NCI-H146 treated with DMSO at 0.1 percent for 48 hours (cell line): Measurements from ENCODE around the gene HCLS1.
"Not testable (repeated sequence)": the region's sequence is repeated elsewhere in the genome, so short reads cannot be mapped to it uniquely, and the experiment has no call there.

Experiments used
- DNase-seq: peaks from one replicate; lab custom pipeline; 2025; ENCODE audit not compliant: unreplicated experiment; lab: John Stamatoyannopoulos, UW

HCLS1 gene, protein sequence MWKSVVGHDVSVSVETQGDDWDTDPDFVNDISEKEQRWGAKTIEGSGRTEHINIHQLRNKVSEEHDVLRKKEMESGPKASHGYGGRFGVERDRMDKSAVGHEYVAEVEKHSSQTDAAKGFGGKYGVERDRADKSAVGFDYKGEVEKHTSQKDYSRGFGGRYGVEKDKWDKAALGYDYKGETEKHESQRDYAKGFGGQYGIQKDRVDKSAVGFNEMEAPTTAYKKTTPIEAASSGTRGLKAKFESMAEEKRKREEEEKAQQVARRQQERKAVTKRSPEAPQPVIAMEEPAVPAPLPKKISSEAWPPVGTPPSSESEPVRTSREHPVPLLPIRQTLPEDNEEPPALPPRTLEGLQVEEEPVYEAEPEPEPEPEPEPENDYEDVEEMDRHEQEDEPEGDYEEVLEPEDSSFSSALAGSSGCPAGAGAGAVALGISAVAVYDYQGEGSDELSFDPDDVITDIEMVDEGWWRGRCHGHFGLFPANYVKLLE

DNA sequence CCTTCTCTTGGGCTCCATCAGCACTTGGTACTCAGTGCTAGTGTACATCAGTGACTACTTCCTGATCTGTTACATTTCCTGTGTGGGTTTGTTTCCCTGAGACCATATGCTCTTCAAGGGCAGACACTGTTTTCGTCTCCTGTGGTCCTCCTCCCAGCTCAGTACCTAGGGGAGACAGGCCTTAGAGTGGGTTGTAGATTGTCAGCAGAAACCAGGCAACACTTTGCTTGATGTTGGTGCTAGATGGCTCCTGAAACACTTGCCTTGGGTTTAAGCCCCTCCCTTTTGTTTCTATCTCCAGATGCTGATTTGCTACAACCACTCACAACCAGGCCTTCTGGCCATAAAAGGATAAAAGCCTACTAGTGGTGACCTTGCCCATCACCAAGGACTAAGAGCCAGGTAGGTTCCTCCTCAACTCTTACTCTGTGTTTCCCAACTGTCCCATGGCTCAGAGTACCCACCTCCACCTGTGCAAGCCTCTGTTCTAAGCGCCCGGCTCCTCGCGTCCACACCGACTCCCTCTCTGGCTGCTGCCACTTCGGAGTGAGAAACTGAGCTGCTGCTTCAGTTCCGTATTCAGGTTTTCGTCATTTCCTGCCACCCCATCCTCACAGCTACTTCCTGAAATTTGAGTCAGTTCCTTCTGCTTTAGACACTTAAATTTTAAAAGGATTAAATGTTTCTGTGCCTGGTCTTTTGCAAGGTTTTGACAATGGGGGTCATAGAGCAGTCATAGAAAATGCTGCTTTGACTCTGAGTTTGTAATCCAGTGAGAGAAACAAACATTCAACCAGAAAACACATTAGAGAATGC lies at the start of gene HCLS1:
Gene HCLS1 (minus strand): TSS at position 548 of the 816 bp plus-strand sequence. CDS start 2,556 bp downstream, outside the sequence.
- DNase-seq: no peak

DNA sequence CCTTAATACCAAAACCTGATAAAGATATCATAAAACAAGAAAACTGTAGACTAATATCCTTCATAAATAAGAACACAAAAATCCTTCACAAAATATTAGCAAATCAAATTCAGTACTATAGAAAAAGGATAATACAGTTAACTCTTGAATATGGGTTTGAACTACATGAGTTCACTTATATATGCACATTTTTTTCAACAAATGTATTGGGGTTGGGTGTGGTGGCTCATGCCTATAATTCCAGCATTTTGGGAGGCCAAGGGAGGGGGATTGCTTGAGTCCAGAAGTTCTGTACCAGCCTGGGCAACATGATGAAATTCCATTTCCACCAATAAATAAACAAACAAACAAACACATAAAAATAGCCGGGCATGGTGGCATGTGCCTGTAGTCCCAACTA lies 49.6 kb upstream of the HCLS1 start:
- DNase-seq: no peak

DNA sequence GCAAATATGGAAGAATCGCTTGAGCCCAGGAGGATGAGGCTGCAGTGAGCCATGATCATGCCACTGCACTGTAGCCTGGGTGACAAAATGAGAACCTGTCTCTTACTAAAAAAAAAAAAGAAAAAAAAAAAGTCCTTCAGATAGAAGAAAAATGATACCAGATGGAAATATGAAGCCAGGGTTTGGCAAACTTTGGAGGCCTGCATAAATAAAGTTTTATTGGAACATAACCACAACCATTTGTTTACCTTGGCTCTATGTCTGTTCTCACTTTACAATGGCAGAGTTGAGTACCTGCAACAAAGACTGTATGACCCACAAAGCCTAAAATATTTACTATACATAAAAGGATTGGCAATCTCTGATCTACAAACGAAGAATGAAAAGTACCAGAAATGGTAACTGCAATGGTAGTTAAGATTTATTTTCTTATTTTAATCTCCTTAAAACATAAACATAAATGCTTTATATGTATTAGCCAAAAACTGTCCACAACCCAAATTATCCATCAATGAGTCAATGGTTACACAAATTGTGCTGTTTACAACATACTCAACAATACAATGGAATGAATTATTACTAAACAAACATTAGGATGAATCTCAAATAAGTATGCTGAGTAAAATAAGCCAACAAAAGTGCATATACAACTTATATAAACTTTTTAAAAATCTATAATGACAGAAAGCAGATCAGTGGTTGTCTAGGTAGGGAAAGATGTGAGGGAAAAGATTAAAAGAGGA lies 47.0 kb upstream of the HCLS1 start:
- no peak for DNase-seq

DNA sequence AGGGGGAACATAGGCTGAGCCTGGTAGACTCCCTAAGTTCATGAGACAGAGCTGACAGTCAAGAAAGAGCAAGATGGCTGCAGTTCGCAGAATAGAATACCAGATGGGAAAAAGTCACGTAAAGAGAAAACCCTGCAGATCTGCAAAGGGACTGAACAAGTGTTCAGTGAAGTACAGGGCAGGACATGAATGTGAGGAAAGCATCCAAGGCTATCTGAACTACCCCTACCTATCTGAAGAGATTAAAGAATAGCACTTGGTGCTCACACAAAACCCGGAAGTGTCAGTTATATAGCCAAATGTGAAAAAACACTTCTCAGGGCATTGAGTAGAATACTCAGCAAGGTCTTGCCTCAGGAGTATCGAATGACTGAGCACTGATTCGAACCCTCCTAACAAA lies 44.8 kb upstream of the HCLS1 start:
- DNase-seq: no peak

DNA sequence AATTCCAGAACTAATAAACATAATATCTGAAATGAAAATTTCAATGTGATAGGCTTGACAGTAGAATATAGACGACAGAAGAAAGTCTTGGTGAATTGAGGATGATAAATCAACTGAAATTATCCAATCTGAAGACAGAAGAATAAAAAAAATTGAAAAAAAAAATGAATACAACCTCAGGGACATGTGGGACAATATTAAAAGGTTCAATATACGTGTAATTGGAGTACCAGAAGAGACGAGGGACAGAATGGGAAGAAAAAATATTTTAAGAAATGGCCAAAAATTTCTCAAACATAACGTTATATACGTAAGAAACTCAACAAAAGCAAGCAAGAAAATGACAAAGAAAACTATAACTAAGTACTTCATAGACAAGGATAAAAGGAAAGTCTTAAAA lies 43.3 kb upstream of the HCLS1 start:
- DNase-seq: no peak

DNA sequence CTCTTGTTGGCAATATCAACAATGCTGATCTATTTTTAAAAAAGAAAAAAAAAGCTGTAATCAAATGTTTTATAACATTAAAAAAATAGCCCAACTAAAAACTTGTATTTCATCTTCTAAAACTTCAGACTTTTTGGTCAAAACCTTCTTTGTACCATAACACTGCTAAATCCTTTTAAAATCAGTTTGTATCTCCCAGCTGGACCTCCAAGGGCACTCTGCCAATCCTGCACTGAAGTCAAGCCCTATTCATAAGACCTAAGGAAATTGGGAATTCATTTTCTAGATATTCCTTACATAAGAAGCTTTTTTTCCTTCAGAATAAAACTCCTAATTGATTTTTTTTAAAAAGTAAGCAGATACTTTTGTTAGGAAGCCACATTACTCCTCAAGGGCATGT lies 38.2 kb upstream of the HCLS1 start:
- no peak for DNase-seq

GRCh38 chr3:121698476-121698875 lies 37.8 kb upstream of the HCLS1 start:
- no peak for DNase-seq

GRCh38 chr3:121696186-121696585 lies 35.5 kb upstream of the HCLS1 start:
- no peak for DNase-seq

- DNase-seq: no peak
These were observed 31.5 kb upstream of the HCLS1 start for GRCh38 chr3:121692010-121692699.

GRCh38 chr3:121690777-121691405 lies 30.2 kb upstream of the HCLS1 start:
- no peak for DNase-seq

DNA sequence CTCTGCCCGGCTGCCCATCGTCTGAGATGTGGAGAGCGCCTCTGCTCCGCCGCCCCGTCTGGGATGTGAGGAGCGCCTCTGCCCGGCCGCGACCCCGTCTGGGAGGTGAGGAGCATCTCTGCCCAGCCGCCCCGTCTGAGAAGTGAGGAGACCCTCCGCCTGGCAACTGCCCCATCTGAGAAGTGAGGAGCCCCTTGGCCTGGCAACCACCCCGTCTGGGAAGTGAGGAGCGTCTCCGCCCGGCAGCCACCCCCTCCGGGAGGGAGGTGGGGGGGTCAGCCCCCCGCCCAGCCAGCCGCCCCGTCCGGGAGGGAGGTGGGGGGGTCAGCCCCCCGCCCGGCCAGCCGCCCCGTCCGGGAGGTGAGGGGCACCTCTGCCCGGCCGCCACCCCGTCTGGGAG lies 28.0 kb upstream of the HCLS1 start:
- DNase-seq: not testable (repeated sequence)

GRCh38 chr3:121681792-121682191 lies 21.1 kb upstream of the HCLS1 start:
- DNase-seq: no peak

DNA sequence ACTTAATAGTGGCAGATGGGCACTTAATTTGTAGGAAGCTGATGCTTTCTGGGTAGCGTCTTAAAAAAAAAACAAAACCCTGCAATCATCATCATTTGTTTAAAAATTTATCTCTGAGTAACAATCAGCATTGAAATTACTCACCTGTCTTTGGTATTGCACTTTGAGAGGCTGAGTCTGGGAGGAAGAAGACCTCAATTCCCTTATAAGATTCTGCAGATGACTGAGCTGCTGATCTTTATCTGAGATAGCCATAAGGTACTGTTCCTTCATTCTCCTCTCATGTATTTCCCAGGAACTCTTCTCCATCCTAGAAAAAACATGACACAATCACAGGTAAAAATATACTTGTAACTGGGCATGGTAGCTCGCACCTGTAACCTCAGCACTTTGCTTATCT lies 16.4 kb upstream of the HCLS1 start:
- no peak for DNase-seq

DNA sequence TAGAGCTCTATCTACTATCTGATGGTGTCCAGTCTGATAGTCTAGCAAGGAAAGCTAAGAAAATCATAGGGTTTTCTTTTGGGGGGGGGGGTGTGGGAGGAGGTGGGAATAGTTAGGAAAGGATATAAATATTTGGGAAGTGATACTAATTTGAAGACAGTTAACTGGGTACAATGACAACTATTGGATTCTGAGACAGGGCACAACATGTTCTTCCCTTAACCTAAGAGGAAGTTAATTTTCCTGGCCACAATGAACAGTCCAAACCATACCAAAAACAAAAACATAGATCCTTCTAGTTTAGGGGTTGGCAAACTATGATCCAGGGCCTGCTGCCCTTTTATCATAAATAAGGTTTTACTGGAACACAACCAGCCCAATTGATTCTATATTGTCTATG lies 10.0 kb upstream of the HCLS1 start:
- no peak for DNase-seq

DNA sequence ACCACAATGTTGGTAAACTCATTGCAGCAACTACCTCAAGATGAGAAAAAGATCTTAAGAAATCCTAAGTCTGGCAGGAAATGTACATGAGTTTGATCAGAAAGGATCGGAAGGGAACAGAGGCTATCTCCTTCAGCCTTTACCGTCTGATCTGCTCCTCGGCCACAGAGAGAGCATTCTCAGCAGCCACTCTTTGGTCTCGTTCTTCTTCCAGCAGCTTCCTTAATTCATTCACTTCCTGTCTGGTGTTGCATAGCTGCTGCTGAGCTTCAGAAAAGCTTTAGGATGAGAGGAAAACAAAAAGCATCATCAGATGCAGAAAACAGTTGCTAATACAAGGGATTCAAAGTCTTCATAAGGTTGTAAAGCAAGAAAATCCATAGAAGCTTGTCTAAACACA lies 6.6 kb upstream of the HCLS1 start:
- DNase-seq: no peak

DNA sequence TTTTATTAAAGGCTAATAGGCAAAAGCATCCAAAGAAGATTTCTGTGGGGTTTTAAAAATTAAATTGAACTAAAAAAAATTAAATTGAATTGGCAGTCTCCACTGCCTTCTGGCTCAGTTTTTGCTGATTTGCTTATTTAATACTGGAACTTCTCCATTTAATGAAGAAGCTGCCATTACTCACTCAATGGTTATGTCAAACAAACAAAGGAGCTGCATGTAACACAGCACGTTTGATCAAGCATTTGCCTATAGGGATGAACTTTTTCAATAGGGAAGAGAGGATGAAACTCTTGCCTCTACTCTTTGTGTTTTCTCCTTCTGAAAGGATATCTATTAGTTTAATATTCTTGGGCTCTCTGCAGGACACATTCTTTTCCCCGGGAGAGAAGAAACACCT lies 4.8 kb upstream of the HCLS1 start:
- no peak for DNase-seq

DNA sequence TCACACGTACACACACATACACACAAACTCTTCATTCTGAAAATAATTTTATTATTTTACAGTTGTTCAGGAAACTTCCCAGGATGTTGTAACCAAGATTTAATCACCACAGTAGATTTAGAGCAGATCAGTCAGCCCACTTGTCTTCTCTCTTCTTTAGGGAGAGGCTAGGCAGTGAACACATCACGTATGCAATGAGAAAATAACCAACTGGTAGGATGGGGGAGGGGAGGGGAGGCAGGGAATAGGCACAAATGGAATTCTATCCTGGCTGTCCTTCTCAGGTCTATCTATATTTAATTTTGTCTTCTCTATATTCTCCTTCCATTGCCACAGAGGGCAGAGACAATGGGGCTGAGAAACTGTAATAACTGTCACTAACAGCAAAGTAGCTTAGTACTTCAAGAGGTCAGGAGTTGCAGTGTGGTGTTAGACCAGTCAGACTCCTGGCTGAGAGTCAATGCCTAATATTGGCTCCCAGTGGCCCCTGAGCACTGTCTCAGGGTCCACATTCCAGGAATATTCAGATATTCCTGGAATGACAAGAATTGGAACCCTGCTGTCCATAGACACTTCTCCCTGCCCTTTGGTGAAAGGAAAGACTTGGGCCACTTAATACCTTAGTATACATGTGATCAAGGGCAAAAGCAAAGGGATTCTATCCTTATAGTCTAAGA lies 2.6 kb upstream of the HCLS1 start:
- no peak for DNase-seq

DNA sequence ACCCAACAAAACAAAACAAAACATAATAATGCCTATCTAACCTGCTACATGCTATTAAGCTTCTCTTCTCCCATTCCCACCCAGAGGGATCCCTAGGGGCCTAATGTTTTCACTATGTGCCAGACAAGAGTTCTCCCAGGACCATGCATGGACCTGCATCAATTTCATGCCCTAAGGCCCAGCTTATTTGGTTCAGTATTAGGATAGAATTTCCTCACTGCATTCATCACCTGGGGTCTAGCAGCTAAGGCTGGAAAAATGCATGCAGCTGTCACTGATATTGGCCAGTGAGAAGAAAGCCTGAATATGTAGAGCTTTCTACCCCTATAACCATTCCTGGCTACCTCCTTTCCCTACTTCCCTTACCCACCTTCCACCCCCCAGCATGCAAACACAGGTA lies 2.0 kb upstream of the HCLS1 start:
- no peak for DNase-seq

DNA sequence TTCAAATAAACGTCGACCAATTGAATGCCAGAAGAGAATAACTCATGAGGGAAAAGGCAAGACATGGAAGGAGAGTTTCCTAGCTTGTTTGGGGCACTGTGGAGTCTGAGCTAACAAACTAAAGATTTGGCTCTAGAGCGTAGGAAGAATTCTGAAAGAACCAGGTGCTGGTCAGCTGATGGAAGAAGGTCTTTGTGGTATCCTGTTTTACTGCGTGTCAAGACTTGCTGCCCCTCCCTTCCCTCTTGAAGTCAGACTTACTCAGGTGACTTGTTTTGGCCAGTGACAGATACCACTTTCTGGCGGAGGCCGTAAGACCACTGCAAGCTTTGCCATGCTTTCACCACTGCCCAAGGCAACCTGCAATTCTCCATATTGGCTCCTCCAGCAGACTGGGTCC lies 673 bp upstream of the HCLS1 start:
- no peak for DNase-seq

DNA sequence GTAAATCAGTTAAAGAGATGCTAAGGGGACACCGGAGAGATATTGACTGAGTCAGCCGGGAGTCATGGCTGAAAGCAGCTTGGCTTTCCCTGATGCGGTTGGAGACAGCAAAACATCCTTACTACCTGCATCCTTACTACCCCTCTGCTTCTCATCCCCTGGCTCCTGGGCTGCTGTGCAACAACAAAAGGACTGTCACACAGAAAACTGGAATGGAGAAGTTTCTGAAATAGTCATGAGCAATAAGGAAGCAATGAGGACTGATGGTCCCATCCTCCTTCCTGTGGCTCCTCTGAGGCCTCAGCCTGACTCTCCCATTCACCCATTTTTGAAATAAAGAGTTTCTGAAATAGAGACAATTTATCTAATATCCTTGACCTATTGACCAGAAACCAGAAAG lies 1.1 kb downstream of the HCLS1 start:
- DNase-seq: no peak
